ENCODE data around the gene VWC2.

Gene VWC2

GRCh38 chr7:49773218-49773935, at the start of gene VWC2:
VWC2 (plus strand) TSS chr7:49773638; CDS start chr7:49775436, 1,798 bp downstream.
- no peak for DNase-seq

GRCh38 chr7:49724071-49724470, 49.4 kb upstream of the VWC2 start:
- no peak for DNase-seq

DNA sequence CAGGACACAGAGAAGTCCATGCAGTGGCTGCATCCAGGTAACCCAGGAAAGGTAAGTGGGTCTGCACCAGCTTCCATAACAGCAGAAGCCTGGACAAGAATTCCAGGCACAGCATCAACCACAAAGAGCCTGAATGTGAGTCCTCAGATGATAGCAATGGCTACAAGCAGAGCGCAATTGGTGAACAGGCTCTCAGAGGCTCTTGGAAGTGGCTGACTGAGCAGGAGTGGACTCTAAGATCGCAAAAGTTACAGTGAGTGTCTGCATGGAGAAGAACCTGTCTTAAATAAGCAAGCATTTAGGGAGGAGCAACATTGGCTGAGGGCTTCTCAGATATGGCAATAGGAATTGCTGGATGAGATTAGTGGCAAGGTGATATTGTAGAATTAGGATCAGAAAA, 41.6 kb upstream of the VWC2 start:
- DNase-seq: no peak

- no peak for DNase-seq
Observed at GRCh38 chr7:49762666-49763065, 10.8 kb upstream of the VWC2 start.

- no peak for DNase-seq
Observed at GRCh38 chr7:49763791-49764190, 9.6 kb upstream of the VWC2 start.

GRCh38 chr7:49766966-49767365, 6.5 kb upstream of the VWC2 start:
- no peak for DNase-seq

DNA sequence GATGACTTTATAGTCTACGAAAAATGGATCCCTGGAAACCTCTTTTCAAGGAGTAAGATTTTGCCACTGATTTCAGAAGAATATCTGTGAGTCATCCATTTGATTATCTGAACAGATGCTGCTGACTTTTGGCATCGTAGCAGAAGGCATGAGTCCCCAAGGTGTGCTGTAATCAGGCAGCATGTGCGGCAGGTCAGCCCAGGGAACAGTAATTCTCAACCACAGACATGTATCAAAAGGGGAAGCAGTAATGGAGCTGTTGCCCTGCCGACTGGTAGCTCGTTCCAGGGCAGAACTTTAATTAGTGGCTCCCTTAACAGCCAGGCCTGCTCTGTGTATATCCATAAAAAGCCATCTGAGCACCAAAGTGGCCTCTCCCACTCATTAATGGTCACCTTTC, 5.7 kb upstream of the VWC2 start:
- no peak for DNase-seq

DNA sequence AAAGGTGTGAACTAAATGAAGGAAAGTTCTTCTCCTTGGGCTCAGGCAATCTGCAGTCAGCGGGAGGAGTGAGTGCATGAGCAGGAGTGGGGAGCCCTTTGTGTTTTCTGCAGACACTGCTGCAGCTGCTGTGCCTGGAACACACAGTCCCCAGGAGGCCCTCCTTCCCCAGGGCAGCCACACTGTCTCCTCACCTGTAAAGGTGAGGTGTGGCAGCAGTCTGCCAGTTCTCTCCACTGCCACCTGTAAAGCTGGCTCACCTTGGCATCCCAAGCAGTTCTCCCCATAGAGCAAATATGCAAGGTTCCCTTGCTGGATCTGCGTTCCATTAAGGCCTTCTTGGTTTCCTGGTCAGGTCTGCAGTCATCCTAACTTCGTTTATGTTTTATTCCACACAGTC, 5.2 kb upstream of the VWC2 start:
- no peak for DNase-seq

DNA sequence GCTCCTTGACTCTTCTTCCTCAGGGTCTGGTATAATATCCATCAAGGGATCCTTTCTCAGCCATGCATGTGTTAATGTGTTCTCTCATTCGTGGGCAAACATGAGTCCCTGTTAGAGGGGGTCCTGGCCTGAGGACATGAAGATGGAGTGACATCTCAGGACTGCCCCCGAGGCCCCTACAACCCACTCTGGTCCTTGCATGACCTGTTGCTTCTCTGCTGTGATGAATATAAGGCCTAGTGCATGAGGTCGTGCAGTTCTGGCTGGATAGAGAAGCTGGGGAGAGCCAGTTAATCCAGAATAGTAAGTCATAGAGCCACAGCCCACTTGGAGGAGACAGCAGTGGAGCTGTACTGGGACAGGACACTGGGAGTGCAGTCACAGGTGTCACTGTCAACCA, 4.6 kb upstream of the VWC2 start:
- no peak for DNase-seq

DNA sequence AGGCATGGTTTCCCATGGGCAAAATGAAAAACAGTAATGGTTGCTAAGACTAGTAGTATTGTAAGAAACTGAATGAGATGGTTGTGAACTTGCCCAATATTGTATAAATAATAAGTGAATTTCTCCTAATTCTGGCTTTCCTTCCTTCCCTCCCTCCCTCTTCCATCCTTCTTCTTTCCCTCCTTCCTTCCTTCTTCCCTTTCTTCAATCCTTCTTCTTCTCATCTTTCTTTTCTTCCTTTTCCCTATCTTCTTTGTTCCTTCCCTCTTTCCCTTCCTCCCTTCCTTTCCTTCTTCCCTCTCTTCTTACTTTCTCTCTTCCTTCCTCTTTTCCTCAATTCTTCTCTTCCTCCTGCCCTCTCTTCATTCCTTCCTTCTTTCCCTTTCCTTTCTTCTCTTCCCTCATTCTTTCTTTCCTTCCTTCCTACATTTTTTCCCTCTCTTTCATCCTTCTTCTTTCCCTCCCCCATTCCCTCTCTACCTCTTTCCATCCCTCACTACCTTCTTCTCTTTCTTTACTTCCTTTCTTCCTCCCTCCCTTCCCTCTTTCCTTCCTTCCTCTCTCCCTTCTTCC, 4.1 kb upstream of the VWC2 start:
- DNase-seq: no peak

- DNase-seq: no peak
Observed at GRCh38 chr7:49770838-49771237, 2.6 kb upstream of the VWC2 start.

GRCh38 chr7:49771427-49772176, 1.8 kb upstream of the VWC2 start:
- DNase-seq: no peak

GRCh38 chr7:49772916-49773217, 571 bp upstream of the VWC2 start:
- no peak for DNase-seq

DNA sequence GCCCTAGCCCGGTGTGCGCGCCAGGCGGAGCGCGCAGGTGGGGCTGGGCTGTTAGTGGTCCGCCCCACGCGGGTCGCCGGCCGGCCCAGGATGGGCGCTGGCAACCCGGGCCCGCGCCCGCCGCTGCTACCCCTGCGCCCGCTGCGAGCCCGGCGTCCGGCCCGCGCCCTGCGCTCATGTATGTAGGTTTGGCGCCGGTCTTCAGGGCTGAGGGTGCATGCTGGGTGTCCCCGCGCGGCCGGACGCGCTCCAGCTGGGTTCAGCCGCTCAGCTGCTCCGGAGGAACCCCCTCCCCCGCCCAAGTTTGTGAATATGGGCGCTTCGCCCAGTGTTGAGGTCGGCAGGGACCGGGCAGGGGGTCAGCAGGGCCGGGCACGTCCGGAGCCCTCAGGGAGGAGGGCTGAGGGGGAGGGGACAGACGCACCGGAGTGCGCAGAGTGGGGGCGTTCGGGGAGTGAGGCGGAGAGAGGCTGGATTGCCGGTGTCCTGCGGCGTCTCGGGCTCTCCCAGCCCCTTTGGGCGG, 559 bp downstream of the VWC2 start:
- DNase-seq: no peak

DNA sequence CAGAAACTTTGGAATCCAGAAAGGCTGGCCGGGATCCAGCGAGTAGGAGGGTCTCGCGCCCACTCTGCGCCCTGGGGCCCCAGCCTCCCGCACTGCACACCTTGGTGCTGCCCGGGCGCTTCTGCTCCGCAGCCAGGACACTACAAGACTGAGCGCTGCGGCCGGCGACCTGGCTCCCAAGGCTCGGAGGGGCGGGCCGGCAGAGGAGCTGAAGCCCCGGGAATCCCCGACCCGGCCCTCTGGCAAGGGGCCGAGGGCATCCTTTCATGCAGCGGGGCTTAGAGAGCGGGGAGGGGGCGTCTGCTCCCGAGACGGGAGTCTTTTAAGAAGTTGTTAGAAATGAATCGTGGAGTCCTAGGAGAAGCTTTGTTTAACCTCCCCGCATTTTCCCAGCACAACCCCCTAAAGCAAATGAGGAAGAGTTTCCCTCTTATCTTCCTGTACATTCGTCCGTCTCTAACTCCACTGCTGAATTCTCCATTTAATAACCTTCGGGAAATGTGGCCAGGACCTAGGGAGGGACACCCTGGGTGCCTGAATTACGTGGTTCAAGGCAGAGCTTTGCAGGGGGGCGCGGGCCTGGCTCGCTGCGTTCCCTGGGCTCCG, 1.1 kb downstream of the VWC2 start:
- no peak for DNase-seq

DNA sequence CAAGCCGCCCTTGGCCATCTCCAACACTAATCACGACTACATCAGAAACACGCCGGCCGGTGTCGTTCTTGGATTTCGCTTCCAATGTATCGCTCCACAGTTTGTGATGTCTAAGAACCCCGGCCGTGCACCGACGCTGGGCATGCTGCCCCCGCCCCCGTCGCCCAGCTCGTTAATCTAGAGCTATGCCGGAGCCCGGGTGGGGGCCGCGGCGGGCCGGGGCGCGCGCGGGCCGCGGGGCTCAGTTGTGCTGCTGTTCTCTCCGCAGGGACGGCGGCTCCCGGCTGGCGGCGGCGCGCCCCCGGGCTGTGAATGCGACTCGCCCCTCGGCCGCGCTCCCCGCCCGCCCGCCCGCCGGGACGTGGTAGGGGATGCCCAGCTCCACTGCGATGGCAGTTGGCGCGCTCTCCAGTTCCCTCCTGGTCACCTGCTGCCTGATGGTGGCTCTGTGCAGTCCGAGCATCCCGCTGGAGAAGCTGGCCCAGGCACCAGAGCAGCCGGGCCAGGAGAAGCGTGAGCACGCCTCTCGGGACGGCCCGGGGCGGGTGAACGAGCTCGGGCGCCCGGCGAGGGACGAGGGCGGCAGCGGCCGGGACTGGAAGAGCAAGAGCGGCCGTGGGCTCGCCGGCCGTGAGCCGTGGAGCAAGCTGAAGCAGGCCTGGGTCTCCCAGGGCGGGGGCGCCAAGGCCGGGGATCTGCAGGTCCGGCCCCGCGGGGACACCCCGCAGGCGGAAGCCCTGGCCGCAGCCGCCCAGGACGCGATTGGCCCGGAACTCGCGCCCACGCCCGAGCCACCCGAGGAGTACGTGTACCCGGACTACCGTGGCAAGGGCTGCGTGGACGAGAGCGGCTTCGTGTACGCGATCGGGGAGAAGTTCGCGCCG, 1.9 kb downstream of the VWC2 start:
- DNase-seq: no peak

DNA sequence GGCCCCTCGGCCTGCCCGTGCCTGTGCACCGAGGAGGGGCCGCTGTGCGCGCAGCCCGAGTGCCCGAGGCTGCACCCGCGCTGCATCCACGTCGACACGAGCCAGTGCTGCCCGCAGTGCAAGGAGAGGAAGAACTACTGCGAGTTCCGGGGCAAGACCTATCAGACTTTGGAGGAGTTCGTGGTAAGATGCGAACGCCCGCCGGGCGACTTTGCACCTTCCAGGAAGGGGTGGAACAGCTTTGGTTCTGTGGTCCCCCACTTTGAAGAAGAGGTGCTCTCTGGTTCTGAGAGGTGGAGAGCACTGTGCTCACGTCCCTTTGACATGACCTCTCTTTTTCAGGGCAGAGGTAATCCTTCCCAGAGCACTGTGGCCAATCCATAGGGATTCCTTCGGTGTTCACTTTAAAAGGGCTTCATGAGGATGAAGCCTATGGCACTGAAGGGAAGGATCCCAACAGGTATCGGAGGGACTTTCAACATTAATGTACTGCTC, 2.6 kb downstream of the VWC2 start:
- no peak for DNase-seq

DNA sequence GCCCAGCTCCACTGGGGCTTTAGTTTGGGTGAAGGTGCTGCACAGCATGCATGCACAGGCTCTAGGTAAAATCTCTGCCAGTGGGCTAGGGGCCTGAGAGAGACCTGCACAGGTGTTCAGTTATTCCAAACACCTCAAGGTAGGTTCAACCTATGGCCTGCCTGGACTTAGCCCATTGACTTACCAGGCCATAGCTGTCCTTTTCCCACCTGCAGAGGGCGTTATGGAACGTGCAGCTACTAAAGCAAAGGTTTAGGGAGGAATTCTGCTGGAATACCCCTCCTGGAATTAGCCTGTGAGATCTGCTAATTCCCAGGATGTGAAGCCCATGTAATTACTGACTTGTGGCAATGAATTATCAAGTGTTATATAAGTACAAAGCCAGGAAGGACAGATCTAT, 3.6 kb downstream of the VWC2 start:
- no peak for DNase-seq

- no peak for DNase-seq
Observed at GRCh38 chr7:49778731-49779270, 5.4 kb downstream of the VWC2 start.

DNA sequence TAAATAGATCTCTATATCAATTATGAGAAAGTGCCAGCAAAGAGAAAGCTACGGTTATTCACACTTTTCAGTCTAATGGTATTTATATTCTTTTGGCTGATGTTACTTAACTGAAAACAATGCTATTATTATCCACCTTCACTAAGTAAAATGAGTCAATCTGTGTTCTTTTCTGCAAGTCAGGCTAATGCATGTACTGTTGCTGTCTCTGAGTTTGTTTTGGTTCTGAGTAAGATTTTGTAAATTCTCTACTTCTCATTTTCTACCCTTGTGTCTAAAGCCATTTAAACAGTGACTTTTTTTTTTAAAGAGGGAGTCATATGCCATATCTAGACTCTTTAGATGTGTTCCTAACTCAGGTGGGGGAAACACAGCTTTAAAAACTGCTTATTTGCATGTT, 7.5 kb downstream of the VWC2 start:
- DNase-seq: no peak

GRCh38 chr7:49781996-49782395, 8.6 kb downstream of the VWC2 start:
- no peak for DNase-seq

DNA sequence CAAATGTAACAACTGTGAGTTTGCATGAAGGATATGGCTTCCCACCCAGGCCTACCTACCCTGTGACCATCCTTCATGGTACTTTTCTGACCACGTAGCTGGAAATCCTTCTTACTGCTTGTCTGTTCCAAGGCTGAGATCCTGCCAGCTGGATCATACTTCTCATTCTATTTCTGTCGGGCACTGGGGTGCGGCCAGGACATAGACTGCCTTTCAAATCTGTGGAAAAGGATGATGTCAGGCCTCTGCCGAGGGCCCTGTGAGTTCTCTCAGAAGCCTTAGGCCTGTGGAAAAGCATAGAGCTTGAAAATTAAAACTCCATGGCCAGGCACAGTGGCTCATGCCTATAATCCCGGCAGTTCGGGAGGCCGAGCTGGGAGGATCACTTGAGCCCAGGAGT, 10.0 kb downstream of the VWC2 start:
- no peak for DNase-seq

Measured in stimulated activated CD4-positive, alpha-beta T cell treated with anti-CD3 and anti-CD28 coated beads, Interleukin-1b, Interleukin-23, amount 100 ng/mL, for 48 hours (primary cell).